GM10248 (cell line): ENCODE results near the gene ITCH.
"Not testable (repeated sequence)": the region's sequence is repeated elsewhere in the genome, so short reads cannot be mapped to it uniquely, and the experiment has no call there.

Experiments used
- CTCF ChIA-PET: fragments of 300-600 bp; sonication (Branson Sonifier 250); formaldehyde crosslinking; extraction: SDS; loops from one replicate; lab custom pipeline; 2021; ENCODE audit warnings: antibody characterized with exemption; lab: Yijun Ruan, JAX
- POLR2A ChIA-PET: fragments of 350-650 bp; sonication (Branson Sonifier 250); formaldehyde crosslinking; extraction: SDS; loops from one replicate; lab custom pipeline; 2020; ENCODE audit warnings: antibody characterized with exemption; lab: Yijun Ruan, JAX
- DNase-seq: peaks from one replicate; pipeline ENCODE4 v3.0.0; 2012; ENCODE audit errors: extremely low spot score
- CTCF ChIP-seq: IDR thresholded peaks from 2 replicates; pipeline ENCODE4 v1.5.1; 2012; ENCODE audit warnings: mild to moderate bottlenecking, low read depth; ENCODE audit errors: extremely low read depth, missing control alignments, control extremely low read depth

The ITCH gene

DNA sequence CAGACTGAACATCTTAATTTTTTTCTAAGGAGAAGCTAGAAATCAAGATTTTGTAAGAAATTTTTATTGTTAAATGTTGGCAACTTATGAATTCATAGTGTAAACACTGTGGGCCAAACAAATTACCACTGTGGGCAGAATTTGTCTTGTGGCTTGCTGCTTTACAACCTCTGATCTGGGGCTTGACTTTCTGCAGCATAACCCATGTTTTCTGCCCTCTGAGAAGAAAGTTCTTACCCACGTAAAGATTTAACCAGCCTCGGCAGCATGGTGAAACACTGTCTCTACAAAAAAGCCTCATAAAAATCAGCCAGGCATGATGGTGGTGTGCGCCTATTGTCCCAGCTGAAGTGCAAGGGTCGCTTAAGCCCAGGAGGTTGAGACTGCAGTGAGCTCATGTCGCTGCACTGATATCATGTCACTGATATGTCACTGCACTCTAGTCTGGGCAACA, 12.9 kb downstream of the ITCH start:
- POLR2A ChIA-PET: interaction anchor here (1.0 kb wide), 1 partner anchor 13 kb away, joined by 5 read pairs; the partner anchor contains the start of gene ITCH
- no peak for DNase-seq
- CTCF ChIA-PET: interaction anchor here (1.4 to 1.8 kb wide), 2 partner anchors 13 to 63 kb away, joined by 4 to 7 read pairs; partner anchors contain the start of gene ITCH
- TF ChIP-seq CTCF: no peak

DNA sequence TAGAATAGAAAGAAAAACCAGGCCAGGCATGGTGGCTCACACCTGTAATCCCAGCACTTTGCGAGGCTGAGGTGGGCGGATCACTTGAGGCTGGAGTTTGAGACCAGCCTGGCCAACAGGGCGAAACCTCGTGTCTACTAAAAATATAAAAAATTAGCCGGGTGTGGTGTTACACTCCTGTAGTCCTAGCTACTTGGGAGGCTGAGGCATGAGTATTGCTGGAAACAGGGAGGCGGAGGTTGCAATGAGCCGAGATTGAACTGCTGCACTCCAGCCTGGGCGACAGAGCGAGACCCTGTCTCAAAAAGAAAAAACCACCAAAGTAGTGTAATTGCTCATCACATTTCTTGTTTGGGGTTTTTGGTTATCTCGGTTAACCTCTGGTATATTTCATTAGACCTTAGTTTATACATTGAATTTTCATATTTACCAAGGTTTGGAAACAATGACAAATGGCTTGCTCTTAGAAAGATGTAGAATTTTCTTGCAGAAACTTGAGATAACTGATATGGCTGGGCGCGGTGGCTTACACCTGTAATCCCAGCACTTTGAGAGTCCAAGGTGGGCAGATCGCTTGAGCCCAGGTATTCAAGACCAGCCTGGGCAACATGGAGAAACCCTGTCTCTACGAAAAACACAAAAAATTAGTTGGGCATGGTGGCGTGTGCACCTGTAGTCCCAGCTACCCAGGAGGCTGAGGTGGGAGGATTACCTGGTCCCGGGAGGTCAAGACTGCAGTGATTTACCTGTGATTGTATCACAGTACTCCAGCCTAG, 14.2 kb downstream of the ITCH start:
- ChIA-PET POLR2A (interaction anchor here (1.0 kb wide), 1 partner anchor 14 kb away, joined by 5 read pairs; the partner anchor contains the start of gene ITCH), CTCF (interaction anchor here (1.1 to 1.8 kb wide), 5 partner anchors 11 to 65 kb away, joined by 3 to 7 read pairs (median 4); partner anchors contain the start of gene ITCH)
- peak; percentile 62 for DNase-seq
- TF ChIP-seq CTCF: no peak

GRCh38 chr20:34382174-34382573, 19.1 kb downstream of the ITCH start:
- ChIA-PET POLR2A (no interaction called here), CTCF (no interaction called here)
- no peak for DNase-seq
- no peak for TF ChIP-seq CTCF

GRCh38 chr20:34382877-34383455, 19.9 kb downstream of the ITCH start:
- CTCF ChIA-PET, POLR2A ChIA-PET: not testable (repeated sequence)

DNA sequence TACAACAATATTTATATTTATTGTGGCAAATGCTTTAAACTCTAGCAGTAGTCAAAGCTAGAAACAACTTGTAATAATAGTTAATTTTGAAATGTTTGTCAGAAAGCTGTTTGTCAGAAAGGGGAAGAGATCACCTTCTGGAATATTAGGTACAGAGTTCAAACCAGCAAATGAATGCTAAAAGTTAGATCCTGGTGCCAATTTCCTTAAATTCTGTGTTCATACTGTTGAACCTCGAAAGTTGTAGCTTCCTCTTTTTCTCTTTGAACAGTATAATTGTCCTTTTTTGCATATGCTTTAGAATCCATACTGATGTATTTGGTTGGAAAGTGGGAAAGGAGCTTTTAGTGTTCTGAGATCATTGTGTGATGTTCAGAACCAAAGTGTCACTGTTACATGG, 22.4 kb downstream of the ITCH start:
- no peak for DNase-seq
- ChIA-PET CTCF (interaction anchor here (1.2 to 1.6 kb wide), 3 partner anchors 17 to 72 kb away, joined by 3 to 7 read pairs (median 4); no protein-coding TSS in a partner anchor), POLR2A (no interaction called here)
- TF ChIP-seq CTCF: no peak

More at GRCh38 chr20:34382877-34383455, 19.9 kb downstream of the ITCH start:
- DNase-seq: not testable (repeated sequence)

DNA sequence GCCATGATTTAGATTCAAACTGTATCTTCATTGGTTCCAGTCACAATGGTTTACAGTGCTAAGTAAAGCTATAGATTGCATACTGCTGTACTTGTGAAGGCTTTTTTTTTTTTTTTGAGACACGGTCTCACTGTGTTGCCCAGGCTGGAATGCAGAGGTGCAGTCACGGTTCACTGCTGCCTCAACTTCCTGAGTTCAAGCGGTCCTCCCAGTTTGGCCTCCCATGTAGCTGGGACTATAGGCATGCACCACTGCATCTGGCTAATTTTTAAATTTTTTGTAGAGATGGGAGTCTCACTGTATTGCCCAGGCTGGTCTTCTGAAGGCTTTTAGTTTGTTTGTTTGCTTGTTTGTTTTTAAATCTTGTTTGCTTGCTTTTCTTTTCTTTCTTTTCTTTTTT, 24.9 kb downstream of the ITCH start:
- ChIA-PET CTCF (interaction anchor here (1.1 kb wide), 1 partner anchor 10 kb away, joined by 6 read pairs; no protein-coding TSS in a partner anchor), POLR2A (interaction anchor here (0.7 kb wide), 1 partner anchor 310 kb away, joined by 4 read pairs; no protein-coding TSS in a partner anchor)
- DNase-seq: no peak
- TF ChIP-seq CTCF: no peak
